Measurements from ENCODE around the gene C1QTNF2.

- TF ChIP-seq TAF1 (IDR thresholded peaks at IDR 0.05; ENCODE audit: low read depth, low read length) = no peak
- no peak for TF ChIP-seq POLR2AphosphoS5 (IDR thresholded peaks at IDR 0.05; ENCODE audit: low read depth, low read length)
- no peak for TF ChIP-seq POLR2A (IDR thresholded peaks at IDR 0.05; ENCODE audit: low read depth, low read length)
- no peak for TF ChIP-seq POU2F2 (IDR thresholded peaks at IDR 0.05; ENCODE audit: low read depth, low read length)
These were observed 58.8 kb downstream of the C1QTNF2 start for GRCh38 chr5:160311491-160312133.

Data from GM12891 (cell line).